Measurements from ENCODE around the gene CSNK1A1L. TPM values are rescaled to one million over a fixed set of nuclear protein-coding genes. Genes with fewer than 3 reads are reported as not detected.
A peak's percentile ranks its signal among the peaks of the same experiment; 100 is the strongest.
"Not testable (repeated sequence)": the region's sequence is repeated elsewhere in the genome, so short reads cannot be mapped to it uniquely, and the experiment has no call there.

Gene CSNK1A1L
- total RNA-seq, 2 donors from 2014 or later, result not detected

- Histone ChIP-seq H3K27ac (no peak overlapping the region), H3K4me1 (ENCODE audit: control insufficient read depth in 1 of 2, low read depth in 2 of 2) (no peaks in the 10 kb centered on the region), H3K9me3 (no peaks in the 10 kb centered on the region), H3K4me3 (no peak overlapping the region), H3K36me3 (no peaks in the 10 kb centered on the region), H3K27me3 (replicated peaks; ENCODE audit: insufficient read depth) (no peaks in the 10 kb centered on the region)
- no peak for TF ChIP-seq CTCF (IDR thresholded peaks at IDR 0.05)
- ATAC-seq (ENCODE audit: insufficient number of reproducible peaks, low FRiP score, low read depth) (no peak), DNase-seq (ENCODE audit: low spot score) (no peak)
Observed at GRCh38 chr13:37065890-37066526, 39.5 kb downstream of the CSNK1A1L start.

DNA sequence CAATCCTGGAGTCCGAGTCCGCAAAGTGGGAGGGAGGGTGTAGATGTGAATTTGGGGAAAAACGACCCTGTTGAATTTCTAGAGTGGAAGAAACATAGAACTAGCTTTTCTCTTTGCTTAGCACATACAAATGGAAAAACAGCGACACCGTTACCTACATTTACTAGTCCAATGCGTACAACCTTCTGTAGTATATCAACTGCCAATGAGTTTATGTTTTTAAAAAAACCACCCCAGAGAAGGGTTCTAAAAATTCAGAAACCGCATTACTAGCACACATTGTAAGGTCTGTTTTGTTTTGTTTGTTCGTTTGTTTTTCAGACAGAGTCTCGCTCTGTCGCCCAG is 45.6 kb downstream of the CSNK1A1L start:
- TF ChIP-seq CTCF (IDR thresholded peaks at IDR 0.05), result no peak
- peak; percentile 14 for ATAC-seq (ENCODE audit: insufficient number of reproducible peaks, low FRiP score, low read depth)

DNA sequence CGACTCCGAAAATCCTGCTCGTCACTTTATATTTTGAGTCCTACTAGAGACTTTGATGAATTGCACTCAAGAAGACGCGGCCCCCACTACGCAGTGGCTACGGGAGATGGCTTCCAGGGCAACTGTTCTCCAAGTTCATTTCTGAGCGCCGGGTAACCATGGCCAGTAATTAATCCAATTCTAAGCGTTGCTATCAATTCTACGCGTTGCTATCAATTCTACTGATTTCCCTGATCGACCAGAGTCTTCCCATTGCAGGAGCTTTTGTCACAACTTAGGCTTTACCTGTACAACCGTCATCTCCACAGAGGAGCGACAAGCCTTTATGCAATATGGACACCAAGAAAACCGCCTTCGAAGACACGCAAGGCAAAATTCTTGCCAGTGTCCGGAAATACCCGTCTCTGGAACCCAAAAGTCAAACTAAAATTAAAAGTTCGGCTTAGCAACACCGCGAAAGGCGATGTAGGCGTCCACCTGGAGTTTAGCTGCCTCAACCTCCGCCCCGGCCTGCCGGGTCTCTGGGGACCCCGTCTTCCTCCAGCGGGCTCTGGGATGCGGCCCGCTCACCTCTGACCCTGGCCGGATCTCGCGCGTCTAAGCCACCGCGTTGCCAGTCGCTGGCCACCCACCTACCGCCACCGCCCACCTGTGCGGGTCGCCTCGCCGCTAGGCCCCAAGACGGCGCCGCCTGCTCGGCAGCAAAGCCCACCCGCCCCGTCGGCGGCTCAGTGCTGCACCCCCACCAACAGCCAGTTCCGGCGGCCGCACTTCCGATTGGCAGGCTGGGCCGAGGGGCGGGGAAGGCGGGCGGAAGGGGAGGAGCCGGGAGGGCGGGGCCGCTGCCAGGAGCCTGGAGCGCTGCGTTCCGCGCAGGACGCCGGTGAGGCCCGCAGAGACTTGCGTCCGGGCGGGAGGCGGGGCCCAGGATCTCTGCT is 46.3 kb downstream of the CSNK1A1L start, which contains the start of gene SUPT20H:
Gene SUPT20H, minus strand, starts transcription at position 779 of the 938 bp plus-strand sequence. CDS start 8,198 bp downstream, outside the sequence.
- Histone ChIP-seq H3K27ac (peak within 1 kb of the TSS; percentile 83 to 86), H3K4me3 (peak within 1 kb of the TSS; percentile 76), H3K4me1 (ENCODE audit: control insufficient read depth in 1 of 2, low read depth in 2 of 2) (peaks cover 4 to 20% of the 10 kb centered on the region in 2 donors), H3K27me3 (replicated peaks; ENCODE audit: insufficient read depth) (no peaks in the 10 kb centered on the region), H3K9me3 (no peaks in the 10 kb centered on the region), H3K36me3 (no peaks in the 10 kb centered on the region)
- ATAC-seq (ENCODE audit: insufficient number of reproducible peaks, low FRiP score, low read depth) (peak; percentile 99), DNase-seq (ENCODE audit: low spot score) (peak; percentile 56)
- no peak for TF ChIP-seq CTCF (IDR thresholded peaks at IDR 0.05)

More for the DNA sequence above, 45.6 kb downstream of the CSNK1A1L start:
- H3K27ac ChIP-seq, result peak overlapping the region; percentile 83 to 86
- H3K4me1 ChIP-seq (ENCODE audit: control insufficient read depth in 1 of 2, low read depth in 2 of 2), result peaks cover 4 to 20% of the 10 kb centered on the region in 2 donors
- no peaks in the 10 kb centered on the region for H3K36me3 ChIP-seq
- no peaks in the 10 kb centered on the region for H3K9me3 ChIP-seq
- peak overlapping the region; percentile 76 for H3K4me3 ChIP-seq
- H3K27me3 ChIP-seq (replicated peaks; ENCODE audit: insufficient read depth), result no peaks in the 10 kb centered on the region
- DNase-seq (ENCODE audit: low spot score), result no peak

- H3K27ac ChIP-seq; DNase-seq (ENCODE audit: low spot score); ATAC-seq (ENCODE audit: insufficient number of reproducible peaks, low FRiP score, low read depth); H3K27me3 ChIP-seq (replicated peaks; ENCODE audit: insufficient read depth); H3K36me3 ChIP-seq; H3K4me3 ChIP-seq; H3K9me3 ChIP-seq: not testable (repeated sequence)
- H3K4me1 ChIP-seq (ENCODE audit: control insufficient read depth in 1 of 2, low read depth in 2 of 2), result peaks cover 4 to 20% of the 10 kb centered on the region in 2 donors
Observed at GRCh38 chr13:37056228-37056627, 49.2 kb downstream of the CSNK1A1L start.

Other genes starting within 250 kb of the CSNK1A1L start
- gene SMAD9, start 185.4 kb downstream of the CSNK1A1L start, total RNA-seq, result 10 to 100 TPM; 34.9 to 36.6 TPM
- 10 to 100 TPM; 13.5 to 19.9 TPM for gene ALG5, start 106.3 kb downstream of the CSNK1A1L start, total RNA-seq
- 10 to 100 TPM; 21.9 to 25.0 TPM for gene EXOSC8, start 104.9 kb downstream of the CSNK1A1L start, total RNA-seq
- 10 to 100 TPM; 44.5 to 60.1 TPM for gene SUPT20H, start 46.0 kb downstream of the CSNK1A1L start, total RNA-seq